Embryonic facial prominence (tissue), 1 donor: ENCODE results near the gene CNST.
"Not testable (repeated sequence)": the region's sequence is repeated elsewhere in the genome, so short reads cannot be mapped to it uniquely, and the experiment has no call there.

Source experiments
- DNase-seq: peaks from one replicate; pipeline ENCODE4 v3.0.0-alpha.2; 2016; ENCODE audit errors: extremely low spot score

CNST gene

GRCh38 chr1:246674049-246674448, 107.8 kb downstream of the CNST start:
- DNase-seq = no peak

GRCh38 chr1:246677842-246678241, 111.6 kb downstream of the CNST start:
- DNase-seq = no peak

- no peak for DNase-seq
These were observed 112.8 kb downstream of the CNST start for GRCh38 chr1:246678816-246679793.

GRCh38 chr1:246679794-246680177, 113.5 kb downstream of the CNST start:
- no peak for DNase-seq

GRCh38 chr1:246680190-246680589, 113.9 kb downstream of the CNST start:
- DNase-seq = no peak

GRCh38 chr1:246680696-246681130, 114.5 kb downstream of the CNST start:
- DNase-seq = no peak

- DNase-seq = no peak
These were observed 115.9 kb downstream of the CNST start for GRCh38 chr1:246681900-246682895.

- no peak for DNase-seq
These were observed 117.3 kb downstream of the CNST start for GRCh38 chr1:246683521-246683920.

GRCh38 chr1:246687002-246687401, 120.7 kb downstream of the CNST start:
- DNase-seq = no peak

- DNase-seq = no peak
These were observed 123.3 kb downstream of the CNST start for GRCh38 chr1:246689409-246690008.

- no peak for DNase-seq
These were observed 123.8 kb downstream of the CNST start for GRCh38 chr1:246690100-246690499.

GRCh38 chr1:246691622-246692495, 125.6 kb downstream of the CNST start:
- no peak for DNase-seq

- DNase-seq = not testable (repeated sequence)
These were observed 128.1 kb downstream of the CNST start for GRCh38 chr1:246694213-246694895.

GRCh38 chr1:246695136-246695535, 128.9 kb downstream of the CNST start:
- no peak for DNase-seq

GRCh38 chr1:246695666-246696065, 129.4 kb downstream of the CNST start:
- DNase-seq = no peak

GRCh38 chr1:246698466-246699094, 132.3 kb downstream of the CNST start:
- DNase-seq = no peak

- DNase-seq = peak; percentile 70
These were observed 133.0 kb downstream of the CNST start for GRCh38 chr1:246699095-246699735.

- no peak for DNase-seq
These were observed 137.3 kb downstream of the CNST start for GRCh38 chr1:246703581-246703980.

- DNase-seq = peak; percentile 51
These were observed 139.1 kb downstream of the CNST start for GRCh38 chr1:246705368-246705767.
